Measurements from ENCODE around the gene MAX.

The MAX gene

DNA sequence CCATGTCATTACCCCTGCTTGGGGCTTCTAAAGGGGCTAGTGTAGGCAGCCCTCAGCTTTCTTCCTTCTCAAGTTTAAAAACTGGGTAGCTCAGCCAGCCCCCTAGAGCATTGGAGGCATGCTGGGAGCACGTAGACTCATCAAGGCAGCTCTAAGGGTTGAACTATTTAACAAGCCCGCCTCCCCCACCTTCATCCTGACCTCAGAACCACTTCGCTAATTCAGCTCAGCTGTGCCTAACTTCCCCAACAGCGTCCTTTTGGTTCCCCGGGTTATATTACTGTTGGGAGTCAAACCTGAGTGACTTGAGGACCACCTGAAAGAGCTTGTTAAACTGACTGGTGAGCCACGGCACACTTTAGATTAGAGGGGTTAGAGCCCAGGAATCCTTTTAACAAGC, 30.1 kb downstream of the MAX start:
- no peak for DNase-seq

DNA sequence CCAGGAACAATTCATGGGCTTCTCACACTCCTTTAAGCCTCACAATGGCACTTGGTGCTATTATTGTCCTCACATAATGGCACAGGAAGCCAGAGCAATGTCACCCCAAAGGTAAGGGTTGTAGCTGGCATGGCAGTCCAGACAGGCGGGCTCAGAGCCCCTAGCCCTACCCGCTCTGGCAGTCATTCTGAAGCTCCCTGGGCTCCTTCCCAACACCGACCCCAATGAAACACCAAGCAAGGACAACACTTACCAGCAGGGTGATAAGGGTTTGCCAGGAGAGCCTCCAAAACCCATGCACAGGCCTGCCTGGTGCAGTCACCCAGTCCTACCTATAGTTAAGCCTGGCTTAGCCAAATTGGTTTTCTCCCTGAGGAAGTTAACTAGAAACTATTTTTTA, 30.8 kb downstream of the MAX start:
- DNase-seq = no peak

DNA sequence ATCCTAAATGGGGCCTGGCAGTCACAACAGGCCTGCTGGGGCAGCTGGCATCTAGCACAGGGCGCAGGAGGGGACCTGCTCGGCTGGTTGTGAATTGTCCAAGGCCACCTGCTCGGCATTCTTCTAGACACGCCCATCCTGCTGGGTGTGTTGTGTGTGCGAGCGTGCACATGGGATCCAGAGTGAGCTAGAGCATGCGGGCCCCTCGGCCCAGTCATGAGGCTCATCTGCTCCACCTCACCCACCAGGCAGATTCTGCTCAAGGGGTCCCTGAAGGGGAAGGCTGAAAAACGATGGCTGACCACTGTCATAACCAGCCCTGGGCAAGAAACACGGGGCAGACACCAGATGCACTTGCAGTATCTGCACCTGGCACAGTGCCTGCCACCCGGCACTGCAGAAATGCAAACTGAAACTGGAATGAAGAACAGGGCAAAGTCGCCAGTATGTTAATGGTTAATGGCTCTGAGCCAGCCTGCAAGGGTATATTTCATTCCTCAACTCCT, 31.8 kb downstream of the MAX start:
- peak; percentile 84 for DNase-seq

DNA sequence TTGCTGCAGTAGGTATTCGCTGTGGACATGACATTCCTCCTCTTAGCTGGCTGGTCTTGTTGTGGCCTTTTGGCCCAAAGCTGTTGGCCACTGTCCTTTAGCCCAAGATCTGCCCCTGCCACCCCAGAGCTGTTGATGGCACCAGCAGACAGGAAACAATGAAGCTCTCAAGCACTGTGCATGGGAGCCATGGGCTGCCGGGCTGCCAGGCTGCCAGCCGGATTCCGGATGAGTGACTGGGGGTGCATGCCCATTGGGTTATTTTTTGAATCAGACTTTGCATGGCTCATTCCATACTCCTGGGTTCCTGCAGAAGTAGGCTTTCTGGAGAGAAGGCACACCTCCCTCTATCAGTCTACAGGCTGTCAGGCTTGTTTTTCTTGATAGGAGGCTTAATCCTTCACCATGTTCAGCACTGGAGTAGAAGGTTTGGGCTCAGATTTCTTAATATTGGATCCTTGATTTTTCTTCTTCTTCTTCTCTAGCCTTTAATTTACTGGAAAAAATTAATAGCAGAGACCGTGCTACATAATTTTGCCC, 32.4 kb downstream of the MAX start:
- DNase-seq = no peak

DNA sequence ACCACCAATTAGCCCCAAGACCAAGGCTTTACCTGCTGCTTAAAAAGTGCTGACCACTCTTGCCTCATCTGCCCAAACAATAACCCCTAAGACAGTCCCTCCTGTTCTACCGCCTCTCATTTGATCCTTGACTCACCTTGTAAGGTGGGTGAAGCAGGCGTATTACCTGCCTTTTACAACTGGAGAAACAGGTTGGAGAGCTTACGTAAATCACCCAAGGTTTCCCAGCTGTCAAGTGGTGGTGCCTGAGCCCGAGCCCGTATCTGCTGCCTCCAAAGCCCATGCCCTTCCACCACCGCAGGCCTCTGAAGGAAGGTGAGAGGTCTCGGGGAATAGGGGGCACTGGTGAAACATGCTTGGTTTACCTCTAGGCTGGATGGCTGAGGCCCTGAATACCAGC, 36.6 kb downstream of the MAX start:
- DNase-seq = peak; percentile 32

DNA sequence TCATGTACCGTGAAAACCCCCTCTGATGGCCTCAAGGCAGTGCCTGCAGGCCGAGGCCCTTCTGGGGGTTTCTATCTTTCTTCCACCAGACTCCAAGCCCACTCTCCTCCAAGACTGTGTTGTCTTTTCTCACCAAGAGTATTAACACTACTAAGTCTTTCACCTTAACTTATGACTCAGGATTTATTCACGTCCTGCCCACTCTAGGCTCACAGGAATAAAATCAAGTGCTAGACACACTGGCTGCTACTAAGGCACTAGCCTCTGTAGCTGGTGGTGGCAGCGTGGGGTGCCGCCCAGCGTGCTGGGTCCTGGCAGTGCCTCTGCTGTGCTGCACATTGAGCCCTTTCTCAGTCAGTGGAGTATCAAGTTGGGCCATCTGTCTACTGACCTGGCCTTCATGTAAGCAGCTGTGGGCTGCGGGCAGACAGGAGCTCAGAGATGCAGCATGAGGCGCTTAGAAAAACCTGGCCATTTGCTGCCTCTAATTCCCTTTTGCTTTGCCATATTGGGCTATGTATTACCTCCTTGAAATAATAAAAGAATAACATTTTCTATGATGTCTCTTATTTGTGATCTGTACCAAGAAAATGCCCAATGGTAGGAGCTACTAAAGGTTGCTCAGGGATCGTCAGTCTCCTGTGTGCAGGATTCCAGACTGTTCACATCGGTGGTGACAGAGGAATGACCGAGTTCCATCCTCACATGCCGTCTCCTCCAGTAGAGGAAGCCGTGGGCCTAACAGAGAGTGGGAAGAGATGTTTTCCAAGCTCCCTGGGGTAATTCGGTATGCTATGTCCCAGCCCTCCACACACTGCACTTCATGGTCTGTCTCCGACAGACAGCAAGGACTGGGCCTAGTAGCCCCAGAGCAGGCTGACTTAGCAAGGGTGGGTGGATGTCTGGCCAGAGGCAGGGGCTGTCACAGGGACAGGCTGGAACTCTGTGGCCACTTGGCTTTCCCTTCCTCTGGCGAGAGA, 39.9 kb downstream of the MAX start:
- no peak for DNase-seq

DNA sequence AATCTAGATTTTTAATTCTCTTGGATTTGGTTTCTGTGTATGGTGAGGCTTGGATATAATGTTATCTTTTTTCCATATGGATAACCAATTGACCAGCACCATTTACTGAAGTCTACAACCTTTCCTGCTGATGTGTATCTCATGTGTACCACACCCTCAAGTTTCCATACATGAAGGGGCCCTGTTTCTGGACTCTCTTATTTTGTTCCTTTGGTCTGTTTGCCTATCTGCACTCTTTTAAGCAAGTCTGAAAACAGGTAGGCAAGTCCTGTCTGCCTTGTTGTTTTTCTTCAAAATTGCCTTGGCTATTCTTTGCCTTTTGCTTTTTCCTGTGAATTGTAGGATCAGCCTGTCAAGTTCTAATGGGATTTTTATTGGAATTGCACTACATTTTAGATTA, 44.6 kb downstream of the MAX start:
- no peak for DNase-seq

DNA sequence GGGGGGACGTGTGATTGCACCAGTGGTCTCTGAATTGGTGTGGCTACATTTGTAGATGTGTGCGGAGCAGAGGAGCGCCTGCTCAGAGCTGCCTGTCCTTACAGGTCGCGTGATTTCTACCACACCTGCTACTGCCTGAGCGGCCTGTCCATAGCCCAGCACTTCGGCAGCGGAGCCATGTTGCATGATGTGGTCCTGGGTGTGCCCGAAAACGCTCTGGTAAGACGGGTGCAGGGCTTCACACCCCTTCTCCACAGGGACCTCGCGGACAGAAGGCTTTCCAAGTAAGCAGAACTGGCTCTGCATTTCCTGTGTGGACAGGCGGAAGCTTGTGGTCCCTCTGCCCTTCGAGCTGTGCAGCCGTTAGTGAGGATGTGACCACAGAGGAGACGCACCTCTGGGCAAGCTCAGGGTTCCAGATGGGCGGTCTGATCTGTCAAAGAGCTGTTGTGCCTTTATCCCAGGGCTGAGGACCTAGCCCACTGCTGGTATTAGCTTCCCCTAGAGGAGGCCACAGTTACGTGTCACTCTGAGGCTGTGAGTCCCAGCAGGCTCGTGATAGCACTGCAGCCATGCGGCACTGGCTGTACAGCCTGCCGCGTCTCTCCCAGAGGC, 47.7 kb downstream of the MAX start:
- no peak for DNase-seq

DNA sequence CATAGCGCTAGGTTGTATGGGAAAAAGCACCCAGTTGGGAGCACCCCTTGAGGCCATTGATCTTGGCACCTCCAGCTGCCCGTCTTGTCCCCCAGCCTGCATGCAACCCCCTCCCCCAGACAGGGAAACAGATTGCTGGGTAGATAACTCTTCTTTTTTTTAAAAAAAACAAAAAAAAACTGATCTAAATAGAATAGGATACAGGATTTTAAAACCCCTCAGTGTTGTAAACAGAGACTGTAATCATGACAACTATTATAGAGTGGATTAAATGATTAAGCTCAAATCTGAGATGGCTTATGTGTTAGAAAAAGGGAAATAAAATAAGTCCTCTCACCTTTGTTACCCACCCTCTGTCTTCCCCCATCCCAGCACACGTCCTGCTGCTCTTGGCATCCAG, 48.9 kb downstream of the MAX start:
- DNase-seq = no peak

DNA sequence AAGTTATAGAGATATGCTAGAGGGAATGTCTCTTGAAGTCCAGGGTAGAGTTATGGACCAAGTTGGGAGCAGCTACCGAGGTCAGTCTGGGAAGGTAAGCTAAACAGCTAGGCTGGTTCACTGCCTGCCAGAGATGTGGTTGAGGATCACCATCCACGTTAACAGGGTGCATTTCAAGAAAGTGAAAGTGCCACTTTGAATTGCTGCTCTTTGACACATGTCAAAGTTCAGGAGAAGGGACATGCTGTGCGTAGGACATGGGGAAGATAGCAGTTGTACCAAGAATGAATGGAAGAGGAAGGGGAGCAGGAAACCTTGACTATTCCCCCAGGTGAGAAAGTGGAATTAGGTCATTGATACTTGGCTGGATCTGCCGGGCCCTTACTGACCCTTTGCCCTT, 49.5 kb downstream of the MAX start:
- DNase-seq = no peak

DNA sequence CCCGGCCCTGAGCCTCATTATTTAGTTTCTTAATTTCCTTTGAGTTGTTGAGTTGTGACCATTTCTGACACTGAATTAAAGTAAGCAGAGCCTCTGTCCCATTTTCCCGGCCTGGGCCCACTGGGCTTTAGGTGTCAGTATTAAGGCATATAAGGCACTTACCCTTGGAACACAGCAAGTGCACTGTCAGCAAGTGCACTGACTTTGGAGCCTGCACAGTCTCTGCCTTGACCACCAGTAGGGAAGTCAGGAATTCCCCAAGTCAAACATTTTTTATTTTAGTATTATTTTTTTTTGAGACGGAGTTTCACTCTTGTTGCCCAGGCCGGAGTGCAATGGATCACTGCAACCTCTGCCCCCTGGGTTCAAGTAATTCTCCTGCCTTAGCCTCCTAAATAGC, 56.6 kb downstream of the MAX start:
- DNase-seq = no peak

DNA sequence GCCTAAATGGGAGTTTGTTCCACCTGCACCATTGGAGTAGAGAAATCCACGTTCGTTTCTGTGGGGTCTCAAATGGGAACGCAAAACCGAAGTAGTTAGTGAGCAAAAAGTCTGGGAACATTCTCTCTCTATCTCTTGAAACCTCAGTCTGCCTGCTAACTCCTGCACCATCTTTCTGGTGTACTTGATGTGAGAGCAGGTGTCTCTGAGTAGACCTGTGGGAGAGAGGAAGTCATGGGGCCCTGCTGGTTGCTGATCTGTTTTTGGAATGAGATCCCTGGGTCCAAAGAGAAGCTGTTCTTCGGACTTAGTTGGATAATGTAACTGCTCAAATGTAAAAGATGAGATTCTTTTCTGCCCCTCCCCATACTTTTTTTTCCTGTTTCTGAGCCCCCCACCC, 57.3 kb downstream of the MAX start:
- DNase-seq = no peak

DNA sequence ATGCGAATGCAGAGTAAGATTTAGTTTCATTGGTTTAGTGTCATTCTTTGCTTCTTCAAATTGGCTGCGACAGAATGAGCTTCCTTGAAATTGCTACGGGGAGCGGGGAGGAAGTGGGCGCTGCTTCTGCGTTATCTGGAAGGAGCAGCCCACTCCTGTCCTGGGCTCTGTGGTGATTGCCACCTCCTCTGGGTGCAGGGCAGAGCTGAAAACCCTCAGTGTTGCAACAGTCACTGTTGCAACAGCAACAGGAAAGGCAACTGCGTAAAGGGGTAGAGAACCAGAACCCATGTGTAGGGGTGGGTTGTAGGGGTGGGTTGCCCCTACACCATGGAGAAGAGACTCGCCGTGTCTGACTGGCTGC, 57.7 kb downstream of the MAX start:
- no peak for DNase-seq

DNA sequence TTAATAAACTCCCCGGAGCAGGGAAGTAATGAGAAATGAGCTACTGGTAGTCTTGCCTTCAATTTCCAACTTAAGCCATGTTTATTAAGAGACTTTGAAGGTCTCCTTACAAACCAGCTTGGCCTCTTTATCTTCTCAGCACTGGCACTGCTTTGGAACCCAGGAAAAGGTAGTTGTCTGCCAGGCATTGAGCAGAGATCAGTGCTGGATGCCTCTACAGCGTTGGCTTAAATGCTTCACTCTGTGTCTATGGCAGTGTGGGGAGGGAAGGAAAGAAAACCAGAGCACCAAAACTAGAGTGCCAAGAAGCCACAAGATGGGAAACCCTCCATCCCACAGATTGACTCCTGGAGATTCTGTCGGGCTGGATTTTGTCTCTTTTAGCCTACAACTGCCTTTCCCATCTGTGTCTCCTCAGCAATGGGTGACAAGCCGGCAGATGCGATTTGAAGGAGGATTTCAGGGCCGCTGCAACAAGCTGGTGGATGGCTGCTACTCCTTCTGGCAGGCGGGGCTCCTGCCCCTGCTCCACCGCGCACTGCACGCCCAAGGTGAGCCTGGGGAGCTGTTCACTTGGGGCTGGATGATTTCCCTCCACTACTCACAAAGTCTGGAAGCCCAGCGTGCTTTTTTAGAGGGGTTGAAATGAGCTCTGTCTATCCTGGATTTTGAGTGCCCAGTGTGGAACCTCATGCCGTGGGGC, 58.3 kb downstream of the MAX start:
- no peak for DNase-seq

DNA sequence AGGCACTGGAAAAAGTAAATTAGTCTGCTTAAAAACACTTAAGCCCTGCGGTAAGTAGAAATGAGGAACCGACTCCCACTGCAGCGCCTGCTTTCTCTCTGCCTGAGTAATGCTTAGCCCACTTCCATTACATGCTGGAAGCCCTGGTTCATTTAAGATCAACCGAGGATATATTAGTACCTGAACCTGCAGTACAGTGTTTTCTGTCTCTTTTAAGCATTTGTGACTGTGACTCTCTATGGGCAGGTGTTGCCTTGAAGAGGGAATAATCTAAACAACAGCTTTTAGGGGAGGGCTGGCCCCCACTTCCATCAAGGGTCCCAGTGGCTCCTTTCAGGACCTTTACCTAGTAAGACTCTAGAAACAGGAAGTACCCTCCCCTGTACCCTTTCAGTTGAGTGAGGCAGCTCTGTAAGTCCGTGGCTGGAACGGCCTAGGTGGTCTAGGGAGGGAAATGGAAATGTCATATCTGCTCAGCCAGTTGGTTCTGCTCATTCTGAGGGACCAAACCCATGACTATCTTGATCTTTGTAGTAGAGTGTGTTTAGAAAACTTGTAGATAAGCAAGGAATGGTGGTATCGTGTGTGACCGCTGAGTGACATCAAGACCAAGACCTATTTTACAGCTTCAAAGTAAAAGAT, 59.5 kb downstream of the MAX start:
- no peak for DNase-seq

DNA sequence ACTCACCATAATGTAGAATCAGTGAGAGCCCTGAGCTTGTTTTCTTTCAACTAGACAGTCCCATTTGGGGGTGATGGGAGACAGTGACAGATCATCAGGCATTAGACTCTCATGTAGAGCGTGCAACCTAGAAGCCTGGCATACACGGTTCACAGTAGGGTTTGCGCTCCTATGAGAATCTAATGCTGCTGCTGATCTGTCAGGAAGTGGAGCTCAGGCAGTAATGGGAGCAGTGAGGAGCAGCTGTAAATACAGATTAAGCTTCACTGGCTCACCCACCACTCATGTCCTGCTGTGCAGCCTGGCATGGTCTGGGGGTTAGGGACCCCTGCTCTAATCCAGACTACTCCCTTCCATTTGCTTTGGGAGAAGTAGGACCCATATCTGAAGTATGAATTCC, 60.0 kb downstream of the MAX start:
- no peak for DNase-seq

DNA sequence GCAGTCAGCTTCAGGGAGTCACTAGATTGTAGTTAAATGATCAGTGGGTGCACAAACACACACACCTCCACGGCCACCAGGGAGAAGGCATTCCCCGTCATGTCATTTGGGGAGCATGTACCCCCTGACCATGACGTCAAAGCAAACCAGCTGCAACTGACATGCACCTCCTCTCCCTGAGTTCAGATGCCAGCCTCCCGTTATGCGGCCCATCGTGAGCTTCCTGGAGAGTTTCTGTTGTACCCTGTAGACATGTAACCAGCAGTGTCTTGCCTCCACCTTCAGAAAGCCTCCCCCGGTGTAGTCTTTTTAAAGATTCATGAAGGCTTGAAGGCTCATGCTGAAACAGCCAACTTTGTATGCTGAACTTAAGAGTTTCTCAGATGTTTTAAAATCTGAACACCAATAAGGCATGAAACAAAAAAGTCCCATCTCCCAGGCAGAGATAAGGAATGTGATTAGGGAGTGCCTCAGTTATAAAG, 60.8 kb downstream of the MAX start:
- DNase-seq = no peak

DNA sequence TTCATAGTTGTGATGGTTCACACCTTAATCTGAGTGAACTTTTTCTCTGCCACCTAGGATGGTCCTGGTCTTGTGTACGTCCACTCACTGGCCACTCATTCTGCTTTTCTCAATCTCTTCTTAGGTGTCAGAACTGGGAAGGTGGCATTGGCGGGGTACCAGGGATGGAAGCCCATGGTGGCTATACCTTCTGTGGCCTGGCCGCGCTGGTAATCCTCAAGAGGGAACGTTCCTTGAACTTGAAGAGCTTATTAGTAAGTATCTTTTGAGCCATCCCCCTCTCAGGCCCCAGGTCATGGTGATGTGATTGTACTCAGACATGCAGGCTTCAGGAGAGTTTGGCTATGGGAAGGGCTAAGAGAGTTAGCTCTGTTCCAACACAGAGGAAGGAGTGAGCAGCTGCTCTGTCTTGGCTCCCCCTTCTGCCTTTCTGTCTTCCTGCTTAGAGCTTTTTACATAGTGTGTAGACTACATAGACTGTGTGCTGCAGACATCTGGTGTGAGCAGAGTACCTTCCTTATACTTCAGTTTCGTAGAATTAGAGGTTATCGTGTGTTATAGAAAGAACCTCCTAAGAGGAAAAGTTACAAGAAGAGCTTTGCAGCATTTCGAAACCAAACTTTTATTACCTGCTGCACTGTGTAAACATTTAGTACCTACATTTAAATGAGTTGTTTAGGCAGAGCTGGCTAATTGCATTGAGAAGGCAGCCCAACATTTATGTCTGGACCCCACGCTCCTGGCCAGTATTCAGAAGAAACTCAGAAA, 61.5 kb downstream of the MAX start:
- DNase-seq = no peak

DNA sequence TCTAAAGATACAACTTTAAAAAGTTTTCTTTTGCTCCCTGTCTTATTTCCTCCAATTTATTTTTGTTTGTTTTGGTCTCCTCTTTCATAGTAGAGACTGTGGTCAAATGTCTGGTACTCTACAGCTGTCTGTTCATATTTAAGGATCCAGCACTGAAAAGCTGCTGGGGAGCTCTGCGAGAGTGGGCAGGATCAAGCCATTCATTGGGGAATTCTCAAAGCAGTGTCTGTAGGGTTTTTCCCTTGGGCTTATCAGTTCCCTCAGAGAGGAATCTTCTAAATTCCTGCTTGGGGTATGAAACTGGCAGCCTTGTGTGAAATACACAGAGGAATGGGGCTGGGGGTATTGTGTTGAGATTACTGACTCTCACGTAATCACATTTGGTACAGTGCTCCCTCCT, 63.4 kb downstream of the MAX start:
- no peak for DNase-seq

DNA sequence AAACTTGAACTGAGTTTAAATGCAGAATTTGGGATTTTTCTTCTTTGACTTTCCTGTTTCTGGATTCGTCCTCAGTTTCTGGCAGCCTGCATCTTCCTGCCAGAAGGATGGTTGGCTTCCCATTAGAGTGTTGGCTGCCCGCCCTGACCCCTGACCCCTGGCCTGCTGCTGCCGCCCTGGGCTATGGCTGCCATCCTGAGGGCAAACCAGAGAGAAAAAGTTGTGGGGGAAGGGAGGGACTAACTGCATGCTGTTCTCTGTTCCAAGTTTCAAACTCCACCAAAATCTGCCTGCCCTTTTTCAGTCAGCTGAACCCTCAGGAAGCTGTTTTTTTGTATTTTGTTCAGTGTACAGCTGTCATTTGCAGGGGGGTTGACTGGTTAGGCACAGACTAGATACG, 67.3 kb downstream of the MAX start:
- DNase-seq = no peak

DNA sequence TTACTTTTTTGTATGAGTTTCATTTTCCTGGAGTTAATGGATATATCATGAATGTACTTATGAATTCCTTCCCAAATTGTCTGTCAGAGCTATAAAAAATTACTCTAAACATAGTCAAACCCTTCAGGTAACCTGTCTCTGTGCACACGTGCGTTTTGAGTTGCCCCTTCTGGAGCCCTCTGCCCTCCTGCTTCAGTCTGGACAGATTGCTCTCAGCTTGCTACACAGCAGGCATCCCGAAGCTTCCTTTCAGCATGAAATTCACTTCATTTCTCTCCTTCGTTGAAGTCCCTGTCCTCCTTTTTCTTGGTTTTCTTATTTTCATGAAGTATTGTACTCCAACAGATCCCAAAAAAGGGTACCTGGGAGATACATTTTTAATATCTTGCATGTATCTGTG, 68.3 kb downstream of the MAX start:
- no peak for DNase-seq

DNA sequence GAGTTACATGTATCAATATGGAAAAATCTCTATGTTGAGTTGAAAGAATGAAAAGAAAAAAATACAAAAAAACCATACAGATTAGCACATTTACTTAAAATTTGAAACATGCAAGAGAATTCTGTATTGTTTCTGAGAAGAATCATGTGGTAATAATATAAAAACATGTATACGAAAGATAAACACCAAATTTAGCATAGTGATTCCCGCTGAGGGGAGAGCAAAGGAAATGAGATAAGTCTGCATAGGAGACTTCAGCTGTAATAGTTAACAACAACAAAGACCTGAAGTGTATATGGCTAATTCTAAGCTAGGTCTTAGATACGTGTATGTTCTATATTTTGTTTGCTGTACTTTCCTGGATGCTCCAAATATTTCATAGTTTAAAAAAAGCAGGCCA, 69.1 kb downstream of the MAX start:
- no peak for DNase-seq
